Measurements from ENCODE around the gene SERPING1.

DNA sequence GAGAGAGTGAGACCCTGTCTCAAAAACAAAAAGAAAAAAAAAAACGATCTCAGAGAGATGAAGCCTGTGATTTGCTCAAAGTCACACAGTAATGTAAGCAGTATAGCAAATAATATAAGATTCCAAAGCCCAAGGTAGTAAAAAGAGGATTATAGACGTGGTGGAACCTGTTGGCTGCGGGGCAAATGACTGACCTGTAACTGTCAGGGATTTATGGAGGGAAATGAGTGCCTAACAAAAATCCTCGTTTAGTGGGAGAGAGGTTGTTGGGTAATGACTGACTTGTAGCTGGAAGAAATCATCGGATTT, 59.4 kb downstream of the SERPING1 start:
- TF ChIP-seq, protein P1, sequence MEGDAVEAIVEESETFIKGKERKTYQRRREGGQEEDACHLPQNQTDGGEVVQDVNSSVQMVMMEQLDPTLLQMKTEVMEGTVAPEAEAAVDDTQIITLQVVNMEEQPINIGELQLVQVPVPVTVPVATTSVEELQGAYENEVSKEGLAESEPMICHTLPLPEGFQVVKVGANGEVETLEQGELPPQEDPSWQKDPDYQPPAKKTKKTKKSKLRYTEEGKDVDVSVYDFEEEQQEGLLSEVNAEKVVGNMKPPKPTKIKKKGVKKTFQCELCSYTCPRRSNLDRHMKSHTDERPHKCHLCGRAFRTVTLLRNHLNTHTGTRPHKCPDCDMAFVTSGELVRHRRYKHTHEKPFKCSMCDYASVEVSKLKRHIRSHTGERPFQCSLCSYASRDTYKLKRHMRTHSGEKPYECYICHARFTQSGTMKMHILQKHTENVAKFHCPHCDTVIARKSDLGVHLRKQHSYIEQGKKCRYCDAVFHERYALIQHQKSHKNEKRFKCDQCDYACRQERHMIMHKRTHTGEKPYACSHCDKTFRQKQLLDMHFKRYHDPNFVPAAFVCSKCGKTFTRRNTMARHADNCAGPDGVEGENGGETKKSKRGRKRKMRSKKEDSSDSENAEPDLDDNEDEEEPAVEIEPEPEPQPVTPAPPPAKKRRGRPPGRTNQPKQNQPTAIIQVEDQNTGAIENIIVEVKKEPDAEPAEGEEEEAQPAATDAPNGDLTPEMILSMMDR (IDR thresholded peaks at IDR 0.05), result no peak
- TF ChIP-seq EZH2 (IDR thresholded peaks at IDR 0.05), result no peak
